ENCODE measurements around the gene SPANXA1. TPM values are rescaled to one million over a fixed set of nuclear protein-coding genes. Genes with fewer than 3 reads are reported as not detected.
"Not testable (repeated sequence)": the region's sequence is repeated elsewhere in the genome, so short reads cannot be mapped to it uniquely, and the experiment has no call there.

Gene SPANXA1
- not detected in 2 replicates for total RNA-seq
- not detected for total RNA-seq (2013)
- polyA plus RNA-seq: not detected in 2 replicates
- polyA minus RNA-seq: not detected in 2 replicates

DNA sequence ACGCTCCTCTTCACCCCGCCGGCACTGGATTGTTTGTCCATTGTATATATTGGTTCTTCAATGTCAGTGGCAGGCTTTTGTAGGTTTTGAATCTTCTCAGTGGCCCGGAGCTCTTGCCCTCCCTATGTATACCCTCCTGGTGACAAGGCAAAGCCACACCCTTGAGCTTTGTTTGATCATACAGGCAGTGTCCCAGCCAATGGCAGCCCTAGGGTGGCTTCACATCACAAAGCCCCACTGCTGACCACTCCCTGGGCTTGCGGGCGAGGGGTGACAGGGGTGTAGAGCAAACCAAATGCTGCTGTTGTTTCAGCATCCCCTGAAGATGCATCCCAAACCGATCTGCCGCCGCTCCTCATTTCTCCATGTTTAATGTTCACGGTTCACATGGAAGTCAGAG is at the start of gene SPANXA1:
TSS of gene SPANXA1 (minus strand) at position 101 of the 400 bp plus-strand sequence. CDS start at position 41, 60 bp downstream.
- H3K36me3 ChIP-seq (replicated peaks in 1 of 2; ENCODE audit: control extremely low read depth in 1 of 2, control insufficient read depth in 1 of 2, extremely low read depth in 1 of 2, insufficient read depth in 2 of 2, low read length in 1 of 2); DNase-seq; ATAC-seq (ENCODE audit: low read depth); H2AFZ ChIP-seq (ENCODE audit: insufficient read depth, low read depth, low read length, poor library complexity, severe bottlenecking); H3K4me3 Mint-ChIP-seq; H3K9ac ChIP-seq (ENCODE audit: low read length); H3K27ac Mint-ChIP-seq; intact Hi-C loops (cut with micrococcal nuclease); POLR2A ChIA-PET; H4K20me1 ChIP-seq (ENCODE audit: control insufficient read depth, insufficient read depth, low read length, poor library complexity, severe bottlenecking); H3K79me2 ChIP-seq (ENCODE audit: control insufficient read depth, insufficient read depth, low read length); H3K27me3 Mint-ChIP-seq; CTCF ChIA-PET; H3K4me1 Mint-ChIP-seq; H3K4me3 ChIP-seq (ENCODE audit: control extremely low read depth in 1 of 5, extremely low read depth in 1 of 5, insufficient read depth in 1 of 5, low read depth in 2 of 5, low read length in 4 of 5); H3K9me3 ChIP-seq (ENCODE audit: control extremely low read depth in 1 of 3, control insufficient read depth in 2 of 3, insufficient read depth in 1 of 3, low read length in 2 of 3); H3K9me3 Mint-ChIP-seq (ENCODE audit: insufficient read depth); H3K4me2 ChIP-seq (replicated peaks; ENCODE audit: low read depth, low read length, poor library complexity, severe bottlenecking); H3K27me3 ChIP-seq (replicated peaks in 1 of 4; ENCODE audit: control extremely low read depth in 1 of 4, control insufficient read depth in 3 of 4, insufficient read depth in 4 of 4, low read length in 3 of 4); H3K27ac ChIP-seq (ENCODE audit: low read length in 2 of 2); H3K4me1 ChIP-seq (ENCODE audit: control insufficient read depth in 2 of 2, insufficient read depth in 2 of 2, low read length in 2 of 2): not testable (repeated sequence)
- no CpG with 5 or more reads among the region's 10 CpGs for WGBS (ENCODE audit: insufficient coverage)

DNA sequence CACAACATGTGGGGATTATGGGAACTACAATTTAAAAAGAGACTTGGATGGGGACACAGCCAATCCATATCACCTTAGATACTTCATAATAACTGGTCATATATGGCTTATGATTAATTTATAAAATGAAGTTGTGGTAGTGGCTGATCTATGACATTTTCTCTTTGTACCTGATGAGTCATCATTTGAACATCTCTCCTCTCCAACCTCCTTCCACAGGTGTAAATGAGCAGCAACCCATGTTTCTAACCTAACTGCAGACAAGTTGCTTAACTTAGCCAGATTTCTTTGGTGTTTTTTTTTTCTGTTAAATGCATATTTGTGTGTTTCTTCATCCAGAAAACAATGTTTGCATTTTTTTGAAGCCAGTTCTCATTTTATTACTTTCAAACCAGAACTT is 47.6 kb upstream of the SPANXA1 start:
- CTCF ChIA-PET: no interaction called here
- no peak for TF ChIP-seq EZH2 (IDR thresholded peaks at IDR 0.05; ENCODE audit: borderline replicate concordance, insufficient read depth, low read depth, low read length, poor library complexity, severe bottlenecking)
- no peak for TF ChIP-seq CTCF (IDR thresholded peaks at IDR 0.05)
- no peaks in the 10 kb centered on the region for H3K27me3 Mint-ChIP-seq

More for the DNA sequence above, 47.6 kb upstream of the SPANXA1 start:
- intact Hi-C loops (cut with micrococcal nuclease): no loop called here
- DNase-seq (no peak), ATAC-seq (ENCODE audit: low read depth) (no peak)
- Histone ChIP-seq H3K4me2 (replicated peaks; ENCODE audit: low read depth, low read length, poor library complexity, severe bottlenecking) (no peak overlapping the region), H3K27ac (ENCODE audit: low read length in 2 of 2) (no peak overlapping the region), H3K27me3 (replicated peaks in 1 of 4; ENCODE audit: control extremely low read depth in 1 of 4, control insufficient read depth in 3 of 4, insufficient read depth in 4 of 4, low read length in 3 of 4) (no peaks in the 10 kb centered on the region), H4K20me1 (ENCODE audit: control insufficient read depth, insufficient read depth, low read length, poor library complexity, severe bottlenecking) (no peaks in the 10 kb centered on the region), H3K79me2 (ENCODE audit: control insufficient read depth, insufficient read depth, low read length) (no peaks in the 10 kb centered on the region), H3K36me3 (replicated peaks in 1 of 2; ENCODE audit: control extremely low read depth in 1 of 2, control insufficient read depth in 1 of 2, extremely low read depth in 1 of 2, insufficient read depth in 2 of 2, low read length in 1 of 2) (no peaks in the 10 kb centered on the region), H2AFZ (ENCODE audit: insufficient read depth, low read depth, low read length, poor library complexity, severe bottlenecking) (no peak overlapping the region), H3K4me3 (ENCODE audit: control extremely low read depth in 1 of 5, extremely low read depth in 1 of 5, insufficient read depth in 1 of 5, low read depth in 2 of 5, low read length in 4 of 5) (no peak overlapping the region), H3K9ac (ENCODE audit: low read length) (no peak overlapping the region), H3K9me3 (ENCODE audit: control extremely low read depth in 1 of 3, control insufficient read depth in 2 of 3, insufficient read depth in 1 of 3, low read length in 2 of 3) (no peaks in the 10 kb centered on the region), H3K4me1 (ENCODE audit: control insufficient read depth in 2 of 2, insufficient read depth in 2 of 2, low read length in 2 of 2) (no peaks in the 10 kb centered on the region)
- Mint-ChIP-seq H3K9me3 (ENCODE audit: insufficient read depth) (no peaks in the 10 kb centered on the region), H3K27ac (no peak overlapping the region), H3K4me1 (no peaks in the 10 kb centered on the region), H3K4me3 (no peak overlapping the region)
- POLR2A ChIA-PET: no interaction called here

Data from B cell (primary cell).